GM12878 (cell line): Measurements from ENCODE around the gene TGFB2. TPM values are rescaled to one million over a fixed set of nuclear protein-coding genes. Genes with fewer than 3 reads are reported as not detected.

Source experiments
- ATF7 ChIP-seq: fragments of 450-650 bp; IDR thresholded peaks from 2 replicates; pipeline ENCODE4 v1.6.1; 2016; ENCODE audit warnings: low read depth, mild to moderate bottlenecking
- BHLHE40 ChIP-seq, 2 experiments: fragments of 450-650 bp in 1 of 2; IDR thresholded peaks; 2 replicates each; pipeline ENCODE4 v1.6.1; 2011 to 2017; ENCODE audit warnings: low read depth in 2 of 2, borderline replicate concordance in 1 of 2, improper control_type of control experiment in 1 of 2, low read length in 1 of 2, mild to moderate bottlenecking in 1 of 2
- CBFB ChIP-seq: IDR thresholded peaks from 2 replicates; pipeline ENCODE4 v1.6.1; 2016; ENCODE audit warnings: antibody characterized with exemption, low read depth
- GABPA ChIP-seq: IDR thresholded peaks from 2 replicates; pipeline ENCODE4 v1.6.1; 2014; ENCODE audit warnings: antibody characterized with exemption, low read depth, mild to moderate bottlenecking, inconsistent platforms
- IKZF1 ChIP-seq: fragments of 450-650 bp; conservative IDR thresholded peaks from 2 replicates; pipeline ENCODE4 v1.6.1; 2017; ENCODE audit warnings: antibody characterized with exemption, mild to moderate bottlenecking
- JUNB ChIP-seq: IDR thresholded peaks from 2 replicates; pipeline ENCODE4 v1.6.1; 2016; ENCODE audit warnings: antibody characterized with exemption, mild to moderate bottlenecking
- MLLT1 ChIP-seq: fragments of 450-650 bp; IDR thresholded peaks from 2 replicates; pipeline ENCODE4 v1.6.1; 2016; ENCODE audit warnings: mild to moderate bottlenecking
- NBN ChIP-seq: fragments of 450-650 bp; IDR thresholded peaks from 2 replicates; pipeline ENCODE4 v1.6.1; 2016
- NFIC ChIP-seq: IDR thresholded peaks from 2 replicates; pipeline ENCODE4 v1.6.1; 2012; ENCODE audit warnings: low read depth, mild to moderate bottlenecking, inconsistent platforms, low read length, moderate library complexity
- PRDM15 ChIP-seq: fragments of 450-650 bp; formaldehyde crosslinking; IDR thresholded peaks from 2 replicates; pipeline ENCODE4 v1.4.0; 2020; ENCODE audit warnings: mild to moderate bottlenecking, moderate library complexity
- RUNX3 ChIP-seq: IDR thresholded peaks from 2 replicates; pipeline ENCODE4 v1.6.1; 2012; ENCODE audit warnings: low read length, inconsistent platforms
- SMAD5 ChIP-seq: IDR thresholded peaks from 2 replicates; pipeline ENCODE4 v1.6.1; 2016; ENCODE audit warnings: antibody characterized with exemption, low read depth
- SREBF2 ChIP-seq: IDR thresholded peaks from 2 replicates; pipeline ENCODE4 v1.6.1; 2012; ENCODE audit warnings: mild to moderate bottlenecking, low read length
- STAT3 ChIP-seq: IDR thresholded peaks from 2 replicates; pipeline ENCODE4 v1.6.1; 2011; ENCODE audit warnings: low read depth, low read length, improper control_type of control experiment
- TARDBP ChIP-seq: IDR thresholded peaks from 2 replicates; pipeline ENCODE4 v1.6.1; 2016; ENCODE audit warnings: borderline replicate concordance
- ZBED1 ChIP-seq: IDR thresholded peaks from 2 replicates; pipeline ENCODE4 v1.6.1; 2016; ENCODE audit warnings: borderline replicate concordance
- ZBTB40 ChIP-seq: fragments of 450-650 bp; IDR thresholded peaks from 2 replicates; pipeline ENCODE4 v1.6.1; 2016; ENCODE audit warnings: mild to moderate bottlenecking, moderate library complexity, borderline replicate concordance
- ZNF217 ChIP-seq: fragments of 450-650 bp; IDR thresholded peaks from 2 replicates; pipeline ENCODE4 v1.6.1; 2017; ENCODE audit warnings: antibody characterized with exemption, mild to moderate bottlenecking
- ZNF384 ChIP-seq: IDR thresholded peaks from 2 replicates; pipeline ENCODE4 v1.6.1; 2012; ENCODE audit warnings: low read depth, mild to moderate bottlenecking, low read length, improper control_type of control experiment, borderline replicate concordance
- polyA plus RNA-seq, 11 experiments: library from polyadenylated mRNA; depleted of rRNA in 4 of 11; unstranded in 6 of 11; stranded (reverse) in 5 of 11; fragments of >200 nt; fragmentation: Nextera tagmentation in 4 of 11; fragmentation: Illumina TruSeq in 1 of 11; extraction: Ambion mirVana in 4 of 11; extraction: Trizol in 1 of 11; gene quantifications; 1 replicate in 1 of 11; 2 replicates in 10 of 11; pipeline versions ENCODE4 v1.2.1 to v1.2.3, GENCODE V29; 2011 to 2016; ENCODE audit warnings: inconsistent platforms in 2 of 11, missing spikeins in 2 of 11, low read depth in 1 of 11
- total RNA-seq, 4 experiments: library from RNA; depleted of rRNA in 3 of 4; stranded (reverse); fragments of >200 nt in 3 of 4; fragmentation: Illumina TruSeq in 1 of 4; extraction: Trizol in 1 of 4; gene quantifications; 2 replicates each; pipeline versions ENCODE4 v1.2.1 to v1.2.3, GENCODE V29; 2013 to 2021

Gene TGFB2
- total and polyA plus RNA-seq, 10 of the 15 experiments (the other 5 are each of a cell fraction or from before 2014, with no cell fraction given) = 0.03 to 0.11 (median 0.04) TPM; not detected in 6

GRCh38 chr1:218377143-218377660 lies 32.1 kb downstream of the TGFB2 start (continued):
- TF ChIP-seq CBFB = peak; percentile 87; the same call in 1 of the 2 replicates
- TF ChIP-seq NFIC = 0 out of 2 replicates have a peak, but pooled peaks have one; percentile 21
- TF ChIP-seq IKZF1 = no peak
- no peak for TF ChIP-seq GABPA
- TF ChIP-seq BHLHE40 (IDR thresholded peaks at IDR 0.05; ENCODE audit: borderline replicate concordance in 1 of 2, low read depth in 2 of 2, low read length in 1 of 2) = no peak
- no peak for TF ChIP-seq STAT3
- TF ChIP-seq NBN = no peak
- TF ChIP-seq ZNF384 = no peak
- peak; percentile 48 for TF ChIP-seq JUNB
- TF ChIP-seq SREBF2 = no peak
- no peak for TF ChIP-seq ZNF217
- TF ChIP-seq ATF7 = peak; percentile 32; the same call in 1 of the 2 replicates
- TF ChIP-seq RUNX3 = peak; percentile 94
- no peak for TF ChIP-seq ZBED1
- TF ChIP-seq PRDM15 (CRISPR knock-in tag) = no peak
- TF ChIP-seq TARDBP = no peak
- 0 out of 2 replicates have a peak, but pooled peaks have one; percentile 30 for TF ChIP-seq MLLT1
- TF ChIP-seq SMAD5 = no peak
- TF ChIP-seq ZBTB40 = no peak
